ENCODE data around the gene HPS4. TPM values are rescaled to one million over a fixed set of nuclear protein-coding genes. Genes with fewer than 3 reads are reported as not detected.

HPS4 gene
- total RNA-seq, 6 donors from 2014 or later = 22.5 to 93.2 (median 34.2) TPM

DNA sequence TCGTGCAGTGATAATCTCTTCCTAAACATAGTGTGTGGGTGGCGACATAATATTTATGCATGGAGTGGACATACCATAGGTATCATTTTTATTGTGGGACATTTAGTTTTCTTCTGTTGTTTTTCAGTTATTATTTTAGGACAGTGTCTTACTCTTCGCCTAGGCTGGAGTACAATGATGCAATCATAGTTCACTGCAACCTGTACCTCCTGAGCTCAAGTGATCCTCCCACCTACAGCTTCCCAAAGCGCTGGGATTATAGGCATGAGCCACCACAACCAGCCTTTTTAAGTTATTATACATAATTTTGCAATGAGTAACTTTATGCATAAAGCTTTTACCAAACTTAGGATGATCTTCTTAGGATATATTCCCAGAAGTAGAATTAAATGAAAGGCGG lies 2.8 kb upstream of the HPS4 start:
- Histone ChIP-seq H3K4me1 (peaks cover 27 to 44% (median 34%) of the 10 kb centered on the region in 4 donors), H3K9me3 (no peaks in the 10 kb centered on the region), H3K27ac (no peak overlapping the region), H3K36me3 (peaks cover 5 to 43% (median 33%) of the 10 kb centered on the region in 4 donors), H3K4me3 (no peak overlapping the region), H3K27me3 (no peaks in the 10 kb centered on the region)
- TF ChIP-seq POLR2A (IDR thresholded peaks at IDR 0.05) (no peak), EP300 (IDR thresholded peaks at IDR 0.05) (no peak), CTCF (IDR thresholded peaks at IDR 0.05) (no peak), POLR2AphosphoS5 (IDR thresholded peaks at IDR 0.05) (no peak)
- DNase-seq (no peak), ATAC-seq (ENCODE audit: low FRiP score in 2 of 2) (no peak)
- 84 to 87% methylated on average over 5 of the region's 5 CpGs for WGBS, 2 donors

DNA sequence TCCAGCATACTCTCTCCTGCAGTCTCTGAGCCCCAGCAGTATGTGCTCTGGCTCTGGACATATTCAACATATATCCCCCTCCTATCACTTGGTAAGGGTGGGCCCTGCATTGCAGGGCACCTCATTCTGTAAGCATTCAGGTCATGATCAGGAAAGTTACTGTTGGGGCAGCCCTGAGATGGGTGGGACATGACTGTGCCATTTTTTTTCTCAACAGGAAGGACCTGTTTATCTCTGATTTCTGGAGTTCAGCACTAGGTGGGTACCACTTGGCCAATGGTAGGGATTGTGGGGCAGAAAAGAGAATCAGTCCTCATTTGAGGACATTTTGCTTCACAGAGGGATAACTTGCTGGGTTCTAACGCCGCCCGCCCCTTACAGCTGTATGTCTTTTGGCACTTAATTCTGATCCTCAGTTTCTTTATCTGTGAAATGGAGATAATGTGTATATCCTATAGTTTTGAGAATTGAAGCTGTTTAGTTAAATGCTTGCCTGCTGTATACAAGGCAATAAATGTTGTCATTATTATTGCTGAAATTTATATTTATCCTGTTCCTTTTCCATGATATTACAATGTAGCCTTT lies 2.3 kb upstream of the HPS4 start:
- ATAC-seq (ENCODE audit: low FRiP score in 2 of 2) (no peak), DNase-seq (no peak)
- WGBS, 2 donors = 59 to 81% methylated on average over 3 of the region's 3 CpGs
- no peak for TF ChIP-seq POLR2A (IDR thresholded peaks at IDR 0.05)
- TF ChIP-seq CTCF (IDR thresholded peaks at IDR 0.05) = no peak
- TF ChIP-seq POLR2AphosphoS5 (IDR thresholded peaks at IDR 0.05) = no peak
- TF ChIP-seq EP300 (IDR thresholded peaks at IDR 0.05) = no peak
- Histone ChIP-seq H3K27ac (peak overlapping the region in 2 of 4 donors; percentile 14 to 95), H3K27me3 (no peaks in the 10 kb centered on the region), H3K9me3 (no peaks in the 10 kb centered on the region), H3K4me3 (no peak overlapping the region), H3K4me1 (peaks cover 31 to 49% (median 38%) of the 10 kb centered on the region in 4 donors), H3K36me3 (peaks cover 5 to 42% (median 28%) of the 10 kb centered on the region in 4 donors)

GRCh38 chr22:26485013-26485412 lies 1.4 kb upstream of the HPS4 start:
- peak overlapping the region; percentile 12 to 96 (median 95) for H3K27ac ChIP-seq
- DNase-seq (no peak), ATAC-seq (ENCODE audit: low FRiP score in 2 of 2) (no peak)
- no peak for TF ChIP-seq EP300 (IDR thresholded peaks at IDR 0.05)
- no peak for TF ChIP-seq POLR2AphosphoS5 (IDR thresholded peaks at IDR 0.05)
- TF ChIP-seq CTCF (IDR thresholded peaks at IDR 0.05) = no peak
- no peak for TF ChIP-seq POLR2A (IDR thresholded peaks at IDR 0.05)
- peaks cover 39 to 58% (median 45%) of the 10 kb centered on the region in 4 donors for H3K4me1 ChIP-seq
- peaks cover 5 to 35% (median 22%) of the 10 kb centered on the region in 4 donors for H3K36me3 ChIP-seq
- 51% methylated on average over 7 of the region's 7 CpGs for WGBS, 2 donors
- H3K4me3 ChIP-seq = peak overlapping the region in 1 of 4 donors; percentile 90
- no peaks in the 10 kb centered on the region for H3K27me3 ChIP-seq
- H3K9me3 ChIP-seq = no peaks in the 10 kb centered on the region

DNA sequence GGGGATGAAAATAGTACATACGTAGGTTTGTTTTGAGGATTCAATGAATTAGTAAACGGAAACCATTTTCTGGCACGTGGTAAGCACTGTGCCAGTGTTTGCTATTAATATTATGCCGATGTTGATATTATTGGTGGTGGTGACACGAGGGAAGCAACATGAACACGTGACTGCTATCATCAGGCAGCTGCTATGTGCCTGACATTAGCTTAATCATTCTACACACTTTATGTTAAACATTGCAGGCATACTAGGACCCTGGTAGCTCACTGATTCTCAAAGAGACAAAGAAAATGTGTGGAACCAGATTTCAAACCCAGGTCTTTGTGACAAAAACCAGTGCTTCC lies 750 bp upstream of the HPS4 start:
- ATAC-seq (ENCODE audit: low FRiP score in 2 of 2) (no peak), DNase-seq (no peak)
- Histone ChIP-seq H3K9me3 (no peaks in the 10 kb centered on the region), H3K36me3 (peaks cover 5 to 28% (median 18%) of the 10 kb centered on the region in 4 donors), H3K4me1 (peaks cover 46 to 65% (median 52%) of the 10 kb centered on the region in 4 donors), H3K27me3 (no peaks in the 10 kb centered on the region), H3K27ac (peak overlapping the region; percentile 95 to 98 (median 96)), H3K4me3 (peak overlapping the region; percentile 64 to 91 (median 90))
- WGBS, 2 donors = 11 to 13% methylated on average over 6 of the region's 6 CpGs
- TF ChIP-seq EP300 (IDR thresholded peaks at IDR 0.05) (no peak), POLR2A (IDR thresholded peaks at IDR 0.05) (no peak), POLR2AphosphoS5 (IDR thresholded peaks at IDR 0.05) (no peak), CTCF (IDR thresholded peaks at IDR 0.05) (no peak)

DNA sequence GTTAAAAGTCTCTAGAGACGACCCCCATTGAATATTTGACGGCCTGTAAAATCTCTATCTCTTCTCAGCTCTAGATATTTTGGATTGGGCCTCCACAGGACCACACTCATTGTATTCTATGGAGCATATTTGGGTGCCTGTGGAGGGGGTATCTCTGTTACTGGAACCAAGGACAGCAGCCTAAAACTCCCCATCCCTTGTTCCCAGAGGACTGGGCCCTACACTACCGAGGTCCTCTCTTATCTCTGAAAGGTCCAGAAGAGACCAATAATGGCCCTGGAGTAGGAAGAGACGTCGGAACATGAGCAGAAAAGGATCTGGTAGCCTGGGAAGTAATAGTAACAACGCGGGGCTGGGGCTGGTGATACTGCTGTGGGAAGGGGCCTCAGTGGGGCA lies 542 bp downstream of the HPS4 start:
- 9 to 18% methylated on average over 3 to 7 of the region's 7 CpGs for WGBS, 2 donors
- peaks cover under 1 to 17% (median 7%) of the 10 kb centered on the region in 4 donors for H3K36me3 ChIP-seq
- no peaks in the 10 kb centered on the region for H3K9me3 ChIP-seq
- ATAC-seq (ENCODE audit: low FRiP score in 2 of 2) (peak in 1 of 2 donors; percentile 5), DNase-seq (no peak)
- no peak for TF ChIP-seq POLR2A (IDR thresholded peaks at IDR 0.05)
- TF ChIP-seq POLR2AphosphoS5 (IDR thresholded peaks at IDR 0.05) = no peak
- TF ChIP-seq EP300 (IDR thresholded peaks at IDR 0.05) = no peak
- TF ChIP-seq CTCF (IDR thresholded peaks at IDR 0.05) = no peak
- peak overlapping the region; percentile 64 to 91 (median 90) for H3K4me3 ChIP-seq
- no peaks in the 10 kb centered on the region for H3K27me3 ChIP-seq
- H3K27ac ChIP-seq = peak overlapping the region; percentile 95 to 98 (median 96)
- H3K4me1 ChIP-seq = peaks cover 49 to 72% (median 56%) of the 10 kb centered on the region in 4 donors
